Measurements from ENCODE around the gene LRRC9. TPM values are rescaled to one million over a fixed set of nuclear protein-coding genes. Genes with fewer than 3 reads are reported as not detected.
"Not testable (repeated sequence)": the region's sequence is repeated elsewhere in the genome, so short reads cannot be mapped to it uniquely, and the experiment has no call there.

LRRC9 gene
- total and polyA plus RNA-seq, 10 of the 15 experiments (the other 5 are each of a cell fraction or from before 2014, with no cell fraction given): not detected

DNA sequence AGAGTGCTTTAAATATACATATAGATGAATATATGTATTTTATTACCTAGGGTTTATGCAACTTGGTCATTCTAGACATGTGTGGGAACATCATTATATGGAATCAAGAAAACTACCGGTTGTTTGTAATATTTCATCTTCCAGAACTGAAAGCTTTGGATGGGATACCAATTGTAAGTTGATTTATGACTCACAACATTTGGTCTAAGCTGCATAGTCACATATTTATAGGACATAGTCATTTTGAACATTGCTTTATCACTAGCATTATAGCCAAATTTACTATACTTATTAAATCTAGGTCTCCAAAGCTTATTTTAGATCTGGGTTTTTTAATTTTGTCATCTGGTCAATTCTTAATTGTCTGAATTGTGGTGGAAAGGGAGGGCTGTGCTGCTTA, 88.1 kb downstream of the LRRC9 start:
- no peaks in the 10 kb centered on the region for H3K27me3 ChIP-seq (replicated peaks in 1 of 2; ENCODE audit: control insufficient read depth in 2 of 2, insufficient read depth in 2 of 2, low read length in 1 of 2)
- H3K27ac ChIP-seq (ENCODE audit: control insufficient read depth, insufficient read depth): no peak overlapping the region
- ATAC-seq (no peak), DNase-seq (ENCODE audit: low read depth, low spot score) (no peak), FAIRE-seq (no peak)
- no peaks in the 10 kb centered on the region for H3K36me3 ChIP-seq (ENCODE audit: control insufficient read depth in 2 of 2, insufficient read depth in 2 of 2, low read length in 1 of 2)
- H3K9me3 ChIP-seq (replicated peaks; ENCODE audit: control insufficient read depth, insufficient read depth, low read length): no peaks in the 10 kb centered on the region
- no peaks in the 10 kb centered on the region for H4K20me1 ChIP-seq (ENCODE audit: control insufficient read depth, insufficient read depth)
- CTCF ChIA-PET: interaction anchor here (0.7 to 0.8 kb wide), 3 partner anchors 9 to 1202 kb away, joined by 3 read pairs; no protein-coding TSS in a partner anchor
- BruUV-seq (replicated peaks): no TSS peak
- H3K4me2 ChIP-seq (ENCODE audit: control insufficient read depth, insufficient read depth): no peak overlapping the region
- H3K79me2 ChIP-seq (ENCODE audit: control insufficient read depth, insufficient read depth, low read length): no peaks in the 10 kb centered on the region
- intact Hi-C loops (cut with micrococcal nuclease; ENCODE audit: unreplicated experiment) (no loop called here), in situ Hi-C loops (cut with MboI) (no loop called here)
- no peak for TF ChIP-seq SMAD5 (IDR thresholded peaks at IDR 0.05; ENCODE audit: low read depth)
- TF ChIP-seq, protein P1, sequence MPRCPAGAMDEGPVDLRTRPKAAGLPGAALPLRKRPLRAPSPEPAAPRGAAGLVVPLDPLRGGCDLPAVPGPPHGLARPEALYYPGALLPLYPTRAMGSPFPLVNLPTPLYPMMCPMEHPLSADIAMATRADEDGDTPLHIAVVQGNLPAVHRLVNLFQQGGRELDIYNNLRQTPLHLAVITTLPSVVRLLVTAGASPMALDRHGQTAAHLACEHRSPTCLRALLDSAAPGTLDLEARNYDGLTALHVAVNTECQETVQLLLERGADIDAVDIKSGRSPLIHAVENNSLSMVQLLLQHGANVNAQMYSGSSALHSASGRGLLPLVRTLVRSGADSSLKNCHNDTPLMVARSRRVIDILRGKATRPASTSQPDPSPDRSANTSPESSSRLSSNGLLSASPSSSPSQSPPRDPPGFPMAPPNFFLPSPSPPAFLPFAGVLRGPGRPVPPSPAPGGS (IDR thresholded peaks at IDR 0.05; ENCODE audit: borderline replicate concordance, insufficient read depth, low read depth, low read length, poor library complexity, severe bottlenecking): no peak
- no peak for TF ChIP-seq NR2C2 (IDR thresholded peaks at IDR 0.05; ENCODE audit: borderline replicate concordance, control insufficient read depth, insufficient read length, low read depth)
- no peak for TF ChIP-seq IRF5 (IDR thresholded peaks at IDR 0.05; ENCODE audit: borderline replicate concordance)
- TF ChIP-seq ZNF24 (IDR thresholded peaks at IDR 0.05): no peak
- SMC1A ChIA-PET (ENCODE audit: uncharacterized antibody, unreplicated experiment): interaction anchor here (0.8 kb wide), 1 partner anchor 10 kb away, joined by 3 read pairs; no protein-coding TSS in a partner anchor
- H3K4me1 ChIP-seq (ENCODE audit: control insufficient read depth, insufficient read depth, low read length): no peaks in the 10 kb centered on the region
- H3K9ac ChIP-seq (ENCODE audit: control insufficient read depth, insufficient read depth, low read length): no peak overlapping the region
- RAD21 ChIA-PET (ENCODE audit: unreplicated experiment): no interaction called here
- POLR2A ChIA-PET: no interaction called here
- no peak overlapping the region for H3K4me3 ChIP-seq
- no peak overlapping the region for H2AFZ ChIP-seq (ENCODE audit: control insufficient read depth, low read depth, low read length)
- WGBS (ENCODE audit: insufficient coverage, insufficient replicate concordance, low lambda C conversion rate, missing lambda C conversion rate): 0% methylated on average over 1 of the region's 1 CpG

DNA sequence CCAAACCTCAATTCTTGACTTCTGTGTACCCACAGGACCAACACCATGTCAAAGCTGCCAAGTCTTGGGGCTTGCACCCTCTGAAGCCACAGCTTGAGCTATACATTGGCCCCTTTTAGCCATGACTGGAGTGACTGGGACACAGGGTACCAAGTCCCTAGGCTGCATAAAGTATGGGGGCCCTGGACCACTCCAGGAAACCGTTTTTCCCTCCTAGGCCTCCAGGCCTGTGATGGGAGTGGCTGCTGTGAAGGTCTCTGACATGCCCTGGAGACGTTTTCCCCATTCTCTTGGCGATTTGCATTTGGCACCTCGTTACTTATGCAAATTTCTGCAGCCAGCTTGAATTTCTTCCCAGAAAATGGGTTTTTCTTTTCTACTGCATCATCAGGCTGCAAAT, 90.3 kb downstream of the LRRC9 start:
- intact Hi-C loops (cut with micrococcal nuclease; ENCODE audit: unreplicated experiment); H3K4me1 ChIP-seq (ENCODE audit: control insufficient read depth, insufficient read depth, low read length); H3K36me3 ChIP-seq (ENCODE audit: control insufficient read depth in 2 of 2, insufficient read depth in 2 of 2, low read length in 1 of 2); H3K9ac ChIP-seq (ENCODE audit: control insufficient read depth, insufficient read depth, low read length); SMC1A ChIA-PET (ENCODE audit: uncharacterized antibody, unreplicated experiment); in situ Hi-C loops (cut with MboI); FAIRE-seq; H2AFZ ChIP-seq (ENCODE audit: control insufficient read depth, low read depth, low read length); BruUV-seq (replicated peaks); ATAC-seq; H3K4me3 ChIP-seq; CTCF ChIA-PET; DNase-seq (ENCODE audit: low read depth, low spot score); H3K9me3 ChIP-seq (replicated peaks; ENCODE audit: control insufficient read depth, insufficient read depth, low read length); POLR2A ChIA-PET; H3K27ac ChIP-seq (ENCODE audit: control insufficient read depth, insufficient read depth); H3K4me2 ChIP-seq (ENCODE audit: control insufficient read depth, insufficient read depth); RAD21 ChIA-PET (ENCODE audit: unreplicated experiment); H3K79me2 ChIP-seq (ENCODE audit: control insufficient read depth, insufficient read depth, low read length); H3K27me3 ChIP-seq (replicated peaks in 1 of 2; ENCODE audit: control insufficient read depth in 2 of 2, insufficient read depth in 2 of 2, low read length in 1 of 2); H4K20me1 ChIP-seq (ENCODE audit: control insufficient read depth, insufficient read depth): not testable (repeated sequence)
- WGBS (ENCODE audit: insufficient coverage, insufficient replicate concordance, low lambda C conversion rate, missing lambda C conversion rate): 0% methylated on average over 4 of the region's 4 CpGs
